ENCODE measurements around the gene IGSF22.

DNA sequence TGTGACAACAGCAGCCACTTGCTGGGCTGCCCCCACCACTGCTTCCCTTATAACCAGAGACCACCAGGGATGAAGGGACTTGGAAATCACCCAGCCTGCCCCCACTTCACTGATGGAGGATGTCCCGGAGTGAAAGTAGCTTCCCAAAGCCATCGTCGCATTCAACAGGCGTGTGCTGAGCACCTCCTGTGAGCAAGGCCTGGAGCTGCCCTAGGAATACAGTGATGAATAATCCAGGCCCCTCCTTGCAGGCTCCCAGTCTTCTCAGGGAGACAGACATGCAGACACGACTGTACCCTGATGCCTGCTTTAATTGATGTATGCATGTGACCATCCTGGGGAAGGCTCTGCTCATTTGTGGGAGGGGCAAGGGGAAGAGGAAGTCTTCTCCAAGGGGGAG lies 43.0 kb upstream of the IGSF22 start:
- TF ChIP-seq POLR2A (IDR thresholded peaks at IDR 0.05; ENCODE audit: low read length) (no peak), GATA1 (IDR thresholded peaks at IDR 0.05; ENCODE audit: low read depth, low read length) (no peak)

All from erythroblast (primary cell).